Liver (tissue), 9 donors: ENCODE measurements around the gene ZNF320. TPM values are rescaled to one million over a fixed set of nuclear protein-coding genes. Genes with fewer than 3 reads are reported as not detected.
"Not testable (repeated sequence)": the region's sequence is repeated elsewhere in the genome, so short reads cannot be mapped to it uniquely, and the experiment has no call there.

ENCODE experiments used
- DNase-seq: peaks from one replicate; pipeline ENCODE4 v3.0.0-alpha.2; 2017; ENCODE audit warnings: low spot score
- H3K27ac ChIP-seq, 2 donors: one replicate each; pipeline ENCODE4 v1.7.0; 2013; ENCODE audit warnings: inconsistent platforms in 2 of 2, low read length in 2 of 2, control low read depth in 1 of 2, low read depth in 1 of 2, mild to moderate bottlenecking in 1 of 2
- H3K27me3 ChIP-seq, 4 donors: one replicate each; pipeline versions ENCODE4 v1.6.1 to v1.7.0; 2013; ENCODE audit warnings: low read length in 3 of 4, inconsistent platforms in 1 of 4, mild to moderate bottlenecking in 1 of 4, moderate library complexity in 1 of 4; ENCODE audit not compliant: control insufficient read depth in 4 of 4, insufficient read depth in 4 of 4
- H3K36me3 ChIP-seq, 4 donors: one replicate each; pipeline versions ENCODE4 v1.6.1 to v1.7.0; 2013; ENCODE audit warnings: low read length in 3 of 4, mild to moderate bottlenecking in 3 of 4, low read depth in 1 of 4, moderate library complexity in 1 of 4; ENCODE audit not compliant: control insufficient read depth in 4 of 4, insufficient read depth in 3 of 4
- H3K4me1 ChIP-seq, 4 donors: one replicate each; pipeline versions ENCODE4 v1.6.1 to v1.7.0; 2013; ENCODE audit warnings: low read length in 3 of 4, mild to moderate bottlenecking in 3 of 4, moderate library complexity in 1 of 4; ENCODE audit not compliant: control insufficient read depth in 4 of 4, insufficient read depth in 4 of 4
- H3K4me3 ChIP-seq, 3 donors: one replicate each; pipeline versions ENCODE4 v1.6.1 to v1.7.0; 2013; ENCODE audit warnings: low read length in 3 of 3, control low read depth in 1 of 3, low read depth in 1 of 3, mild to moderate bottlenecking in 1 of 3
- H3K9ac ChIP-seq, 2 donors: one replicate each; pipeline ENCODE4 v1.7.0; 2013; ENCODE audit warnings: low read length in 2 of 2, mild to moderate bottlenecking in 2 of 2, moderate library complexity in 2 of 2, control low read depth in 1 of 2, low read depth in 1 of 2
- H3K9me3 ChIP-seq, 4 donors: one replicate each; pipeline versions ENCODE4 v1.6.1 to v1.7.0; 2013; ENCODE audit warnings: low read length in 3 of 4; ENCODE audit not compliant: control insufficient read depth in 4 of 4
- CTCF ChIP-seq: fragments of 150-350 bp; IDR thresholded peaks from 2 replicates; pipeline ENCODE4 v1.5.1; 2017; ENCODE audit warnings: improper control_type of control experiment, low read depth, low read length; ENCODE audit not compliant: missing input control
- EGR1 ChIP-seq, 2 donors: IDR thresholded peaks; 2 replicates each; pipeline ENCODE4 v1.6.1; 2016 to 2018; ENCODE audit warnings: antibody characterized with exemption in 2 of 2, low read depth in 2 of 2
- FOXA1 ChIP-seq: IDR thresholded peaks from 2 replicates; pipeline ENCODE4 v1.6.1; 2016; ENCODE audit warnings: antibody characterized with exemption
- FOXA2 ChIP-seq: IDR thresholded peaks from 2 replicates; pipeline ENCODE4 v1.6.1; 2016; ENCODE audit warnings: antibody characterized with exemption
- GABPA ChIP-seq, 2 donors: IDR thresholded peaks in 1 of 2; conservative IDR thresholded peaks in 1 of 2; 2 replicates each; pipeline ENCODE4 v1.6.1; 2016; ENCODE audit warnings: antibody characterized with exemption in 2 of 2, mild to moderate bottlenecking in 1 of 2, moderate library complexity in 1 of 2
- HNF4G ChIP-seq: IDR thresholded peaks from 2 replicates; pipeline ENCODE4 v1.6.1; 2016; ENCODE audit warnings: antibody characterized with exemption
- JUND ChIP-seq, 2 donors: IDR thresholded peaks; 2 replicates each; pipeline ENCODE4 v1.6.1; 2016; ENCODE audit warnings: antibody characterized with exemption in 2 of 2
- MAX ChIP-seq: IDR thresholded peaks from 2 replicates; pipeline ENCODE4 v1.6.1; 2016; ENCODE audit warnings: antibody characterized with exemption
- NR2F2 ChIP-seq: IDR thresholded peaks from 2 replicates; pipeline ENCODE4 v1.6.1; 2016; ENCODE audit warnings: antibody characterized with exemption
- RXRA ChIP-seq, 2 donors: IDR thresholded peaks; 2 replicates each; pipeline ENCODE4 v1.6.1; 2017 to 2018; ENCODE audit warnings: antibody characterized with exemption in 2 of 2, mild to moderate bottlenecking in 1 of 2
- SP1 ChIP-seq: IDR thresholded peaks from 2 replicates; pipeline ENCODE4 v1.6.1; 2018; ENCODE audit warnings: antibody characterized with exemption, mild to moderate bottlenecking
- TAF1 ChIP-seq: conservative IDR thresholded peaks from 2 replicates; pipeline ENCODE4 v1.6.1; 2016; ENCODE audit warnings: antibody characterized with exemption, mild to moderate bottlenecking
- YY1 ChIP-seq: IDR thresholded peaks from 2 replicates; pipeline ENCODE4 v1.6.1; 2016; ENCODE audit warnings: antibody characterized with exemption, mild to moderate bottlenecking
- WGBS: extraction: QIAGEN DNeasy Blood & Tissue Kit; methylation state at CpG from one replicate; pipeline ENCODE4 v1.1.7; 2013; 5-methylcytosine and 5-hydroxymethylcytosine counted together
- polyA plus RNA-seq, 2 donors: library from polyadenylated mRNA; stranded (reverse) in 1 of 2; unstranded in 1 of 2; fragments of 200-250 nt in 1 of 2; fragments of >200 nt in 1 of 2; fragmentation: Nextera tagmentation in 1 of 2; extraction: Ambion mirVana in 1 of 2; gene quantifications; one replicate each; pipeline versions ENCODE4 v1.2.1 to v1.2.3, GENCODE V29; 2013 to 2015
- total RNA-seq, 2 donors: library from RNA; depleted of rRNA; stranded (reverse); fragments of >200 nt; gene quantifications; one replicate each; pipeline ENCODE4 v1.2.3, GENCODE V29; 2014
- TF ChIP-seq, protein P1 (sequence below): IDR thresholded peaks from 2 replicates; pipeline ENCODE4 v1.6.1; 2016; ENCODE audit warnings: antibody characterized with exemption
- TF ChIP-seq, protein P2 (sequence below): IDR thresholded peaks from 2 replicates; pipeline ENCODE4 v1.6.1; 2016; ENCODE audit warnings: antibody characterized with exemption, mild to moderate bottlenecking
- TF ChIP-seq, protein P3 (sequence below): IDR thresholded peaks from 2 replicates; pipeline ENCODE4 v1.6.1; 2016; ENCODE audit warnings: antibody characterized with exemption
- donor health status: healthy.
- donor health status: healthy.
- donor health status: healthy.
- donor health status: healthy.
- donor health status: healthy.

Gene ZNF320
- total and polyA plus RNA-seq, 4 donors = 0.65 to 4.6 (median 1.8) TPM

DNA sequence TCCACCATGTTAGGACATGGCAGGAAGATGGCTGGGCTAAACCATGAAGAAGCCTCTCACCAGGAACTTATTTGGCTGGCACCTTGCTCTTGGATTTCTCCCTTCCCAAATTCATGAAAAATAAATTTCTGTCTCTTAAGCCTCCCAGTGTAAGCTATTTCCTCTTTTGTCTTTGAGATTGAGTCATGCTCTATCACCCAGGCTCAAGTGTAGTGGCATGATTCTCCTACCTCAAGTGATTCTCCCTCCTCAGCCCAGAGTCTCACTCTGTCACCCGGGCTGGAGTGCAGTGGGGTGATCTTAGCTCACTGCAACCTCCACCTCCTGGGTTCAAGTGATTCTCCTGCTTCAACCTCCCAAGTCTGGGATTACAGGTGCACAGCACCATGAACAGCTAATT, 13.2 kb upstream of the ZNF320 start:
- H3K4me3 ChIP-seq = no peak overlapping the region
- H3K4me1 ChIP-seq = no peaks in the 10 kb centered on the region
- no peaks in the 10 kb centered on the region for H3K27me3 ChIP-seq
- no peak for DNase-seq
- TF ChIP-seq HNF4G (no peak), MAX (no peak), YY1 (no peak), JUND (IDR thresholded peaks at IDR 0.05) (no peak), GABPA (IDR thresholded peaks at IDR 0.05 in 1 of 2, conservative IDR thresholded peaks at IDR 0.05 in 1 of 2) (no peak), CTCF (no peak), SP1 (no peak), FOXA2 (no peak), NR2F2 (no peak), TAF1 (no peak)
- TF ChIP-seq, protein P1, sequence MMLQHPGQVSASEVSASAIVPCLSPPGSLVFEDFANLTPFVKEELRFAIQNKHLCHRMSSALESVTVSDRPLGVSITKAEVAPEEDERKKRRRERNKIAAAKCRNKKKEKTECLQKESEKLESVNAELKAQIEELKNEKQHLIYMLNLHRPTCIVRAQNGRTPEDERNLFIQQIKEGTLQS = no peak
- TF ChIP-seq, protein P2, sequence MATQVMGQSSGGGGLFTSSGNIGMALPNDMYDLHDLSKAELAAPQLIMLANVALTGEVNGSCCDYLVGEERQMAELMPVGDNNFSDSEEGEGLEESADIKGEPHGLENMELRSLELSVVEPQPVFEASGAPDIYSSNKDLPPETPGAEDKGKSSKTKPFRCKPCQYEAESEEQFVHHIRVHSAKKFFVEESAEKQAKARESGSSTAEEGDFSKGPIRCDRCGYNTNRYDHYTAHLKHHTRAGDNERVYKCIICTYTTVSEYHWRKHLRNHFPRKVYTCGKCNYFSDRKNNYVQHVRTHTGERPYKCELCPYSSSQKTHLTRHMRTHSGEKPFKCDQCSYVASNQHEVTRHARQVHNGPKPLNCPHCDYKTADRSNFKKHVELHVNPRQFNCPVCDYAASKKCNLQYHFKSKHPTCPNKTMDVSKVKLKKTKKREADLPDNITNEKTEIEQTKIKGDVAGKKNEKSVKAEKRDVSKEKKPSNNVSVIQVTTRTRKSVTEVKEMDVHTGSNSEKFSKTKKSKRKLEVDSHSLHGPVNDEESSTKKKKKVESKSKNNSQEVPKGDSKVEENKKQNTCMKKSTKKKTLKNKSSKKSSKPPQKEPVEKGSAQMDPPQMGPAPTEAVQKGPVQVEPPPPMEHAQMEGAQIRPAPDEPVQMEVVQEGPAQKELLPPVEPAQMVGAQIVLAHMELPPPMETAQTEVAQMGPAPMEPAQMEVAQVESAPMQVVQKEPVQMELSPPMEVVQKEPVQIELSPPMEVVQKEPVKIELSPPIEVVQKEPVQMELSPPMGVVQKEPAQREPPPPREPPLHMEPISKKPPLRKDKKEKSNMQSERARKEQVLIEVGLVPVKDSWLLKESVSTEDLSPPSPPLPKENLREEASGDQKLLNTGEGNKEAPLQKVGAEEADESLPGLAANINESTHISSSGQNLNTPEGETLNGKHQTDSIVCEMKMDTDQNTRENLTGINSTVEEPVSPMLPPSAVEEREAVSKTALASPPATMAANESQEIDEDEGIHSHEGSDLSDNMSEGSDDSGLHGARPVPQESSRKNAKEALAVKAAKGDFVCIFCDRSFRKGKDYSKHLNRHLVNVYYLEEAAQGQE = no peak
- H3K9ac ChIP-seq = no peak overlapping the region
- whole genome bisulfite sequencing = 93% methylated on average over 1 of the region's 1 CpG
- H3K9me3 ChIP-seq = peaks cover 2 to 8% (median 5%) of the 10 kb centered on the region in 4 donors
- H3K27ac ChIP-seq = no peak overlapping the region
- peaks cover 0 to 9% (median 3%) of the 10 kb centered on the region in 4 donors for H3K36me3 ChIP-seq

DNA sequence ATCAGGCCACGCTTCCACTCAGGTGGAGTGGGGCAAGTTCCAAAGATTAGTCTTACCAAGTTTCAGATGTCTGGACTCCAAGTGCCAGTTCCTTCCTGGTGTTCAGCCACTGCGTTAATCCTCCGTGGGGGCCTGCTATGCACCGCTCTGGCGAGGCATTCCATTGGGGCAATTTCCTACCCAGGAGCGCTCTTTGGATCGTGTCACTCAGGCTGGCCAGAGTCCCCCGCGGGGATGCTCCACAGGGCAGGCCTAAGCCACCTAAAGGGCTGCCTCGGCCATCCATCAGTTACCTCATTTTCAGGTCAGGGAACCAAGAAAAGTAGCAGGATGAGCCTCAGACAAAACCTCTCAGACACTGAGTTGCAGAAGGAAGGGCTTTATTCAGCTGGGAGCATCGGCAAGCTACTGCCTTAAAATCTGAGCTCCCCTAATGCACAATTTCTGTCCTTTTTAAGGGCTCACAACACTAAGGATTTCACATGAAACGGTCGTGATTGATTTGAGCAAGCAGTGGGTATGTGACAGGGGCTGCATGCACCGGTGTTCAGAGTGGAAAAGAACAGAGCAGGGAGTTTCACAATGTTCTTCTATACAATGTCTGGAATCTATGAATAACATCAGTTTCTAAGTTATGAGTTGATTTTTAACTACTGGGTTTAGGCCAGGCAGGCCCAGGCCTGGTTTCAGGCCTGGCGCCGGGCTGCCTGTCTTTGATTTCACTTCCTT, 6.8 kb upstream of the ZNF320 start:
- not testable (repeated sequence) for H3K36me3 ChIP-seq, H3K9ac ChIP-seq, H3K27ac ChIP-seq, H3K9me3 ChIP-seq, H3K27me3 ChIP-seq, DNase-seq, H3K4me3 ChIP-seq, H3K4me1 ChIP-seq
- WGBS = 89% methylated on average over 16 of the region's 16 CpGs

DNA sequence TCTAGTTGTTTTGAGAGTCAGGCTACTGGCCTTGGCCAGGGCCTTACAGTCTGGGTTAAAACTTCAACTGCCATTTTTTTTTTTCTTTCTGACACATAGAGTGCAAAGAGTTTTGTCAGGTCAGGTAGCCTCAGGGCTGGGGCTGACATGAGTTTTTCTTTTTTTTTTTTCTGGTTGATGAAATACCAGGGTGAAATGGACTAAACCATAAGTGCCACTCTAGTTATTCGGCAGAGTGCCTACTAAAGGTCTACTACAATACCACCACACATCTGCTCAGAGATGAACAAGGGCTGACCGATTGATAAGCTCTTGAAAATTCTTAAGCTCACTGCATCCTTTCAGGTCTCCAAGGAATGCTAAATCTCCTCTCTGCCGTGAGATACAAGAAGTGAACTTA, 4.4 kb upstream of the ZNF320 start:
- Histone ChIP-seq H3K9ac (no peak overlapping the region), H3K9me3 (peaks cover 3 to 11% (median 5%) of the 10 kb centered on the region in 4 donors), H3K27me3 (no peaks in the 10 kb centered on the region), H3K4me3 (no peak overlapping the region), H3K4me1 (no peaks in the 10 kb centered on the region), H3K36me3 (peaks cover 0 to under 1% (median 0%) of the 10 kb centered on the region in 4 donors), H3K27ac (no peak overlapping the region)
- no peak for DNase-seq
- WGBS = 80% methylated on average over 3 of the region's 3 CpGs
- TF ChIP-seq, protein P3, sequence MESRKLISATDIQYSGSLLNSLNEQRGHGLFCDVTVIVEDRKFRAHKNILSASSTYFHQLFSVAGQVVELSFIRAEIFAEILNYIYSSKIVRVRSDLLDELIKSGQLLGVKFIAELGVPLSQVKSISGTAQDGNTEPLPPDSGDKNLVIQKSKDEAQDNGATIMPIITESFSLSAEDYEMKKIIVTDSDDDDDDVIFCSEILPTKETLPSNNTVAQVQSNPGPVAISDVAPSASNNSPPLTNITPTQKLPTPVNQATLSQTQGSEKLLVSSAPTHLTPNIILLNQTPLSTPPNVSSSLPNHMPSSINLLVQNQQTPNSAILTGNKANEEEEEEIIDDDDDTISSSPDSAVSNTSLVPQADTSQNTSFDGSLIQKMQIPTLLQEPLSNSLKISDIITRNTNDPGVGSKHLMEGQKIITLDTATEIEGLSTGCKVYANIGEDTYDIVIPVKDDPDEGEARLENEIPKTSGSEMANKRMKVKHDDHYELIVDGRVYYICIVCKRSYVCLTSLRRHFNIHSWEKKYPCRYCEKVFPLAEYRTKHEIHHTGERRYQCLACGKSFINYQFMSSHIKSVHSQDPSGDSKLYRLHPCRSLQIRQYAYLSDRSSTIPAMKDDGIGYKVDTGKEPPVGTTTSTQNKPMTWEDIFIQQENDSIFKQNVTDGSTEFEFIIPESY = no peak
- no peak for TF ChIP-seq NR2F2
- TF ChIP-seq, protein P1 = no peak
- no peak for TF ChIP-seq YY1
- TF ChIP-seq EGR1 (IDR thresholded peaks at IDR 0.05; ENCODE audit: low read depth in 2 of 2) = no peak
- TF ChIP-seq FOXA1 = no peak
- TF ChIP-seq HNF4G = no peak
- no peak for TF ChIP-seq RXRA (IDR thresholded peaks at IDR 0.05)
- TF ChIP-seq JUND (IDR thresholded peaks at IDR 0.05) = no peak
- no peak for TF ChIP-seq TAF1
- TF ChIP-seq SP1 = no peak
